ENCODE results near the gene COQ2. TPM values are rescaled to one million over a fixed set of nuclear protein-coding genes. Genes with fewer than 3 reads are reported as not detected.
A peak's percentile ranks its signal among the peaks of the same experiment; 100 is the strongest.

Gene COQ2
- total and polyA plus RNA-seq, 2 experiments from 2014 or later, result 21.1 to 25.3 TPM

DNA sequence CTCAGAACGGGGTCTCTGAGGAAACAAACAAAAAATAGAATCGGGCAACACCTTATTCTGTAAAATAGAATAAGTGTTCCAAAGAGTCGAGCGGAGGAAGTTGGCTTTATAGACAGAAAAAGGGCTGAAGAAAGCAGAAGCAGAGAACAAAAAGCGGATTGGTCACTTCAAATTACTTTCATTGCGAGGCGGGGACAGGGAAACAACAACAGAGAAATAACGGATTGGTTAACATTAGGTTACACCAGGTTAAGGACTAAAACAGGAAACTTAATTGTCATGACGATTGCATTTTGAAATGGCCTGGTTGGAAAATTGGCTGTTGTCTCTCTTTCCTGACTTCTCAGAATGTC is 433 bp upstream of the COQ2 start:
- peak overlapping the region; percentile 63 for H3K4me3 ChIP-seq
- H2AFZ ChIP-seq, result peak overlapping the region; percentile 87
- H3K36me3 Mint-ChIP-seq (ENCODE audit: low read depth), result no peaks in the 10 kb centered on the region
- H3K9me2 ChIP-seq (ENCODE audit: insufficient read depth), result peaks cover 3% of the 10 kb centered on the region; the same call in 1 of the 2 replicates
- H3K4me3 Mint-ChIP-seq, result peak overlapping the region; percentile 92
- no peaks in the 10 kb centered on the region for H3F3A ChIP-seq (replicated peaks; ENCODE audit: low read depth)
- no peak for ATAC-seq
- peaks cover 12% of the 10 kb centered on the region for H3K79me2 ChIP-seq (replicated peaks; ENCODE audit: insufficient read depth)
- DNase-seq (ENCODE audit: low spot score), result peak; percentile 47
- H3K4me2 ChIP-seq, result peak overlapping the region; percentile 91
- H3K9me3 Mint-ChIP-seq, result peaks cover under 1% of the 10 kb centered on the region; the same call in 1 of the 3 replicates
- H3K27me3 Mint-ChIP-seq (ENCODE audit: insufficient read depth, low read depth, poor library complexity), result peaks cover 9% of the 10 kb centered on the region
- H3K27ac Mint-ChIP-seq, result peak overlapping the region; percentile 94
- peaks cover 11% of the 10 kb centered on the region; the same call in 2 of the 3 replicates for H3K4me1 Mint-ChIP-seq
- no peak overlapping the region for H3K27ac ChIP-seq (ENCODE audit: low read depth)
- peaks cover 5% of the 10 kb centered on the region; the same call in 1 of the 2 replicates for H3K4me1 ChIP-seq (ENCODE audit: insufficient read depth)
- no peak for TF ChIP-seq ZNF331 (CRISPR knock-in tag; IDR thresholded peaks at IDR 0.05; ENCODE audit: low read depth)
- TF ChIP-seq ZNF114 (CRISPR knock-in tag; IDR thresholded peaks at IDR 0.05), result no peak
- TF ChIP-seq STAT1 (IDR thresholded peaks at IDR 0.05; ENCODE audit: unreplicated experiment), result no peak
- H4K20me1 ChIP-seq (replicated peaks; ENCODE audit: insufficient read depth), result peaks cover 5% of the 10 kb centered on the region; the same call in 1 of the 2 replicates
- no peaks in the 10 kb centered on the region for H3K36me3 ChIP-seq (ENCODE audit: insufficient read depth)
- H3K27me3 ChIP-seq (ENCODE audit: insufficient read depth), result peaks cover 13% of the 10 kb centered on the region

DNA sequence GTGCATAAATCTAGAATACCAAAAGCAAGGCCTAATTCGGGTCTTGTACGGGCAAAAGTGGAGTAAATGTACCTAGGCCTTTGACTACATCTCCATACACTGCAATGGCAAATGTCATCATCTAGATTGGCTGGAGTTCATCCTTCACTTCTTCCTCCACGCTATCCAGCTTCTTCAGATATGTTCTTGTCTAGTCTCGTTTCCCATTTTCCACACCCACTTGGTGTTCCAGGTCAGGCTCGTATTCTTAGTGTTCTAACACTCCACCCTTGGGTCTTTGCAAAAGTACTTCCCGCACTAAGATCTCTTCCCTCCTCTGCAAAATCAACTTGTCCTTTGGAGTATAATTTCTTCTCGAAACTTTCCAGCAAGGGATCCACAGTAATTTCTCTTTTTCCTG is 1.4 kb downstream of the COQ2 start:
- DNase-seq (ENCODE audit: low spot score), result no peak
- peaks cover 9% of the 10 kb centered on the region for H3K27me3 Mint-ChIP-seq (ENCODE audit: insufficient read depth, low read depth, poor library complexity)
- H3K4me3 ChIP-seq, result peak overlapping the region; percentile 63
- peaks cover 7% of the 10 kb centered on the region; the same call in 1 of the 2 replicates for H4K20me1 ChIP-seq (replicated peaks; ENCODE audit: insufficient read depth)
- peak overlapping the region; percentile 85 for H3K4me3 Mint-ChIP-seq
- H3K27ac Mint-ChIP-seq, result no peak overlapping the region
- no peaks in the 10 kb centered on the region for H3F3A ChIP-seq (replicated peaks; ENCODE audit: low read depth)
- no peaks in the 10 kb centered on the region for H3K36me3 Mint-ChIP-seq (ENCODE audit: low read depth)
- H3K9me2 ChIP-seq (ENCODE audit: insufficient read depth), result peaks cover under 1% of the 10 kb centered on the region; the same call in 1 of the 2 replicates
- peaks cover 3% of the 10 kb centered on the region; the same call in 1 of the 2 replicates for H3K36me3 ChIP-seq (ENCODE audit: insufficient read depth)
- H3K27ac ChIP-seq (ENCODE audit: low read depth), result no peak overlapping the region
- no peak overlapping the region for H2AFZ ChIP-seq
- peaks cover 5% of the 10 kb centered on the region; the same call in 1 of the 2 replicates for H3K4me1 ChIP-seq (ENCODE audit: insufficient read depth)
- peak overlapping the region; percentile 91 for H3K4me2 ChIP-seq
- ATAC-seq, result no peak
- no peaks in the 10 kb centered on the region for H3K9me3 Mint-ChIP-seq
- H3K27me3 ChIP-seq (ENCODE audit: insufficient read depth), result peaks cover 13% of the 10 kb centered on the region
- peaks cover 11% of the 10 kb centered on the region; the same call in 2 of the 3 replicates for H3K4me1 Mint-ChIP-seq
- H3K79me2 ChIP-seq (replicated peaks; ENCODE audit: insufficient read depth), result peaks cover 12% of the 10 kb centered on the region
- no peak for TF ChIP-seq EZH2 (IDR thresholded peaks at IDR 0.05; ENCODE audit: low read depth, unreplicated experiment)
- TF ChIP-seq, protein P1, sequence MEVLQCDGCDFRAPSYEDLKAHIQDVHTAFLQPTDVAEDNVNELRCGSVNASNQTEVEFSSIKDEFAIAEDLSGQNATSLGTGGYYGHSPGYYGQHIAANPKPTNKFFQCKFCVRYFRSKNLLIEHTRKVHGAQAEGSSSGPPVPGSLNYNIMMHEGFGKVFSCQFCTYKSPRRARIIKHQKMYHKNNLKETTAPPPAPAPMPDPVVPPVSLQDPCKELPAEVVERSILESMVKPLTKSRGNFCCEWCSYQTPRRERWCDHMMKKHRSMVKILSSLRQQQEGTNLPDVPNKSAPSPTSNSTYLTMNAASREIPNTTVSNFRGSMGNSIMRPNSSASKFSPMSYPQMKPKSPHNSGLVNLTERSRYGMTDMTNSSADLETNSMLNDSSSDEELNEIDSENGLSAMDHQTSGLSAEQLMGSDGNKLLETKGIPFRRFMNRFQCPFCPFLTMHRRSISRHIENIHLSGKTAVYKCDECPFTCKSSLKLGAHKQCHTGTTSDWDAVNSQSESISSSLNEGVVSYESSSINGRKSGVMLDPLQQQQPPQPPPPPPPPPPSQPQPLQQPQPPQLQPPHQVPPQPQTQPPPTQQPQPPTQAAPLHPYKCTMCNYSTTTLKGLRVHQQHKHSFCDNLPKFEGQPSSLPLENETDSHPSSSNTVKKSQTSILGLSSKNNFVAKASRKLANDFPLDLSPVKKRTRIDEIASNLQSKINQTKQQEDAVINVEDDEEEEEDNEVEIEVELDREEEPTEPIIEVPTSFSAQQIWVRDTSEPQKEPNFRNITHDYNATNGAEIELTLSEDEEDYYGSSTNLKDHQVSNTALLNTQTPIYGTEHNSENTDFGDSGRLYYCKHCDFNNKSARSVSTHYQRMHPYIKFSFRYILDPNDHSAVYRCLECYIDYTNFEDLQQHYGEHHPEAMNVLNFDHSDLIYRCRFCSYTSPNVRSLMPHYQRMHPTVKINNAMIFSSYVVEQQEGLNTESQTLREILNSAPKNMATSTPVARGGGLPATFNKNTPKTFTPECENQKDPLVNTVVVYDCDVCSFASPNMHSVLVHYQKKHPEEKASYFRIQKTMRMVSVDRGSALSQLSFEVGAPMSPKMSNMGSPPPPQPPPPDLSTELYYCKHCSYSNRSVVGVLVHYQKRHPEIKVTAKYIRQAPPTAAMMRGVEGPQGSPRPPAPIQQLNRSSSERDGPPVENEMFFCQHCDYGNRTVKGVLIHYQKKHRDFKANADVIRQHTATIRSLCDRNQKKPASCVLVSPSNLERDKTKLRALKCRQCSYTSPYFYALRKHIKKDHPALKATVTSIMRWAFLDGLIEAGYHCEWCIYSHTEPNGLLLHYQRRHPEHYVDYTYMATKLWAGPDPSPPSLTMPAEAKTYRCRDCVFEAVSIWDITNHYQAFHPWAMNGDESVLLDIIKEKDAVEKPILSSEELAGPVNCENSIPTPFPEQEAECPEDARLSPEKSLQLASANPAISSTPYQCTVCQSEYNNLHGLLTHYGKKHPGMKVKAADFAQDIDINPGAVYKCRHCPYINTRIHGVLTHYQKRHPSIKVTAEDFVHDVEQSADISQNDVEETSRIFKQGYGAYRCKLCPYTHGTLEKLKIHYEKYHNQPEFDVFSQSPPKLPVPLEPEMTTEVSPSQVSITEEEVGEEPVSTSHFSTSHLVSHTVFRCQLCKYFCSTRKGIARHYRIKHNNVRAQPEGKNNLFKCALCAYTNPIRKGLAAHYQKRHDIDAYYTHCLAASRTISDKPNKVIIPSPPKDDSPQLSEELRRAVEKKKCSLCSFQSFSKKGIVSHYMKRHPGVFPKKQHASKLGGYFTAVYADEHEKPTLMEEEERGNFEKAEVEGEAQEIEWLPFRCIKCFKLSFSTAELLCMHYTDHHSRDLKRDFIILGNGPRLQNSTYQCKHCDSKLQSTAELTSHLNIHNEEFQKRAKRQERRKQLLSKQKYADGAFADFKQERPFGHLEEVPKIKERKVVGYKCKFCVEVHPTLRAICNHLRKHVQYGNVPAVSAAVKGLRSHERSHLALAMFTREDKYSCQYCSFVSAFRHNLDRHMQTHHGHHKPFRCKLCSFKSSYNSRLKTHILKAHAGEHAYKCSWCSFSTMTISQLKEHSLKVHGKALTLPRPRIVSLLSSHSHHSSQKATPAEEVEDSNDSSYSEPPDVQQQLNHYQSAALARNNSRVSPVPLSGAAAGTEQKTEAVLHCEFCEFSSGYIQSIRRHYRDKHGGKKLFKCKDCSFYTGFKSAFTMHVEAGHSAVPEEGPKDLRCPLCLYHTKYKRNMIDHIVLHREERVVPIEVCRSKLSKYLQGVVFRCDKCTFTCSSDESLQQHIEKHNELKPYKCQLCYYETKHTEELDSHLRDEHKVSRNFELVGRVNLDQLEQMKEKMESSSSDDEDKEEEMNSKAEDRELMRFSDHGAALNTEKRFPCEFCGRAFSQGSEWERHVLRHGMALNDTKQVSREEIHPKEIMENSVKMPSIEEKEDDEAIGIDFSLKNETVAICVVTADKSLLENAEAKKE (CRISPR knock-in tag; IDR thresholded peaks at IDR 0.05), result no peak
- no peak for TF ChIP-seq STAT1 (IDR thresholded peaks at IDR 0.05; ENCODE audit: unreplicated experiment)
- no peak for TF ChIP-seq NANOG (IDR thresholded peaks at IDR 0.05; ENCODE audit: borderline replicate concordance)
- no peak for TF ChIP-seq ZNF114 (CRISPR knock-in tag; IDR thresholded peaks at IDR 0.05)
- no peak for TF ChIP-seq CREB1 (CRISPR knock-in tag; IDR thresholded peaks at IDR 0.05; ENCODE audit: low read depth)
- TF ChIP-seq, protein P2, sequence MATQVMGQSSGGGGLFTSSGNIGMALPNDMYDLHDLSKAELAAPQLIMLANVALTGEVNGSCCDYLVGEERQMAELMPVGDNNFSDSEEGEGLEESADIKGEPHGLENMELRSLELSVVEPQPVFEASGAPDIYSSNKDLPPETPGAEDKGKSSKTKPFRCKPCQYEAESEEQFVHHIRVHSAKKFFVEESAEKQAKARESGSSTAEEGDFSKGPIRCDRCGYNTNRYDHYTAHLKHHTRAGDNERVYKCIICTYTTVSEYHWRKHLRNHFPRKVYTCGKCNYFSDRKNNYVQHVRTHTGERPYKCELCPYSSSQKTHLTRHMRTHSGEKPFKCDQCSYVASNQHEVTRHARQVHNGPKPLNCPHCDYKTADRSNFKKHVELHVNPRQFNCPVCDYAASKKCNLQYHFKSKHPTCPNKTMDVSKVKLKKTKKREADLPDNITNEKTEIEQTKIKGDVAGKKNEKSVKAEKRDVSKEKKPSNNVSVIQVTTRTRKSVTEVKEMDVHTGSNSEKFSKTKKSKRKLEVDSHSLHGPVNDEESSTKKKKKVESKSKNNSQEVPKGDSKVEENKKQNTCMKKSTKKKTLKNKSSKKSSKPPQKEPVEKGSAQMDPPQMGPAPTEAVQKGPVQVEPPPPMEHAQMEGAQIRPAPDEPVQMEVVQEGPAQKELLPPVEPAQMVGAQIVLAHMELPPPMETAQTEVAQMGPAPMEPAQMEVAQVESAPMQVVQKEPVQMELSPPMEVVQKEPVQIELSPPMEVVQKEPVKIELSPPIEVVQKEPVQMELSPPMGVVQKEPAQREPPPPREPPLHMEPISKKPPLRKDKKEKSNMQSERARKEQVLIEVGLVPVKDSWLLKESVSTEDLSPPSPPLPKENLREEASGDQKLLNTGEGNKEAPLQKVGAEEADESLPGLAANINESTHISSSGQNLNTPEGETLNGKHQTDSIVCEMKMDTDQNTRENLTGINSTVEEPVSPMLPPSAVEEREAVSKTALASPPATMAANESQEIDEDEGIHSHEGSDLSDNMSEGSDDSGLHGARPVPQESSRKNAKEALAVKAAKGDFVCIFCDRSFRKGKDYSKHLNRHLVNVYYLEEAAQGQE (IDR thresholded peaks at IDR 0.05; ENCODE audit: unreplicated experiment), result no peak
- no peak for TF ChIP-seq POLR2AphosphoS5 (IDR thresholded peaks at IDR 0.05; ENCODE audit: low read depth)
- no peak for TF ChIP-seq JUNB (IDR thresholded peaks at IDR 0.05; ENCODE audit: unreplicated experiment)
- TF ChIP-seq, protein P3, sequence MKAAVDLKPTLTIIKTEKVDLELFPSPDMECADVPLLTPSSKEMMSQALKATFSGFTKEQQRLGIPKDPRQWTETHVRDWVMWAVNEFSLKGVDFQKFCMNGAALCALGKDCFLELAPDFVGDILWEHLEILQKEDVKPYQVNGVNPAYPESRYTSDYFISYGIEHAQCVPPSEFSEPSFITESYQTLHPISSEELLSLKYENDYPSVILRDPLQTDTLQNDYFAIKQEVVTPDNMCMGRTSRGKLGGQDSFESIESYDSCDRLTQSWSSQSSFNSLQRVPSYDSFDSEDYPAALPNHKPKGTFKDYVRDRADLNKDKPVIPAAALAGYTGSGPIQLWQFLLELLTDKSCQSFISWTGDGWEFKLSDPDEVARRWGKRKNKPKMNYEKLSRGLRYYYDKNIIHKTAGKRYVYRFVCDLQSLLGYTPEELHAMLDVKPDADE (IDR thresholded peaks at IDR 0.05), result no peak
